Skin epidermis (tissue), 12 donors: ENCODE data around the gene YES1.
"Not testable (repeated sequence)": the region's sequence is repeated elsewhere in the genome, so short reads cannot be mapped to it uniquely, and the experiment has no call there.

Experiments
- H3K27ac ChIP-seq, 21 experiments: fragments of 200-600 bp; sonication (generic) in 11 of 21; one replicate each; pipeline ENCODE4 v1.5.0; 2020; ENCODE audit warnings: mild to moderate bottlenecking in 3 of 21, inconsistent platforms in 2 of 21, moderate library complexity in 2 of 21
- H3K4me3 ChIP-seq, 7 experiments: fragments of 200-600 bp; sonication (generic) in 2 of 7; one replicate each; pipeline ENCODE4 v1.5.0; 2020; ENCODE audit warnings: inconsistent platforms in 2 of 7, mild to moderate bottlenecking in 2 of 7, moderate library complexity in 1 of 7

Gene YES1

GRCh38 chr18:744832-745597, 67.0 kb downstream of the YES1 start:
- Histone ChIP-seq H3K4me3 (no peak overlapping the region), H3K27ac (no peak overlapping the region)

- Histone ChIP-seq H3K4me3 (no peak overlapping the region), H3K27ac (no peak overlapping the region)
Measured at GRCh38 chr18:741931-742512, 70.0 kb downstream of the YES1 start.

- no peak overlapping the region for H3K27ac ChIP-seq
- H3K4me3 ChIP-seq = no peak overlapping the region
Measured at GRCh38 chr18:732371-732770, 79.7 kb downstream of the YES1 start.

- H3K27ac ChIP-seq = no peak overlapping the region
- H3K4me3 ChIP-seq = no peak overlapping the region
Measured at GRCh38 chr18:731185-731584, 80.9 kb downstream of the YES1 start.

- no peak overlapping the region for H3K27ac ChIP-seq
- no peak overlapping the region for H3K4me3 ChIP-seq
Measured at GRCh38 chr18:730692-731091, 81.3 kb downstream of the YES1 start.

GRCh38 chr18:730120-730519, 81.9 kb downstream of the YES1 start:
- H3K4me3 ChIP-seq, H3K27ac ChIP-seq: not testable (repeated sequence)

- Histone ChIP-seq H3K27ac (no peak overlapping the region), H3K4me3 (no peak overlapping the region)
Measured at GRCh38 chr18:725646-726045, 86.4 kb downstream of the YES1 start.

- H3K27ac ChIP-seq = no peak overlapping the region
- H3K4me3 ChIP-seq = no peak overlapping the region
Measured at GRCh38 chr18:723541-724080, 88.4 kb downstream of the YES1 start.

- H3K27ac ChIP-seq = no peak overlapping the region
- H3K4me3 ChIP-seq = no peak overlapping the region
Measured at GRCh38 chr18:717003-717402, 95.0 kb downstream of the YES1 start.

- no peak overlapping the region for H3K27ac ChIP-seq
- no peak overlapping the region for H3K4me3 ChIP-seq
Measured at GRCh38 chr18:715626-716025, 96.4 kb downstream of the YES1 start.

- peak overlapping the region in 19 of 21 experiments; percentile 66 to 90 (median 82) for H3K27ac ChIP-seq
- H3K4me3 ChIP-seq = peak overlapping the region; percentile 56 to 77 (median 69)
Measured at GRCh38 chr18:713135-713490, 98.9 kb downstream of the YES1 start.

- Histone ChIP-seq H3K27ac (peak within 1 kb of the TSS; percentile 31 to 90 (median 82)), H3K4me3 (peak within 1 kb of the TSS; percentile 56 to 77 (median 69))
Measured at GRCh38 chr18:712401-713134, 99.5 kb downstream of the YES1 start, which contains the start of gene ENOSF1. Gene ENOSF1 (minus strand): TSS chr18:712630. CDS start chr18:712587, 43 bp downstream.

GRCh38 chr18:711657-712400, 100.2 kb downstream of the YES1 start:
- Histone ChIP-seq H3K27ac (peak overlapping the region; percentile 31 to 90 (median 82)), H3K4me3 (peak overlapping the region; percentile 56 to 77 (median 69))

GRCh38 chr18:711310-711656, 100.8 kb downstream of the YES1 start:
- H3K27ac ChIP-seq = peak overlapping the region in 18 of 21 experiments; percentile 71 to 90 (median 82)
- peak overlapping the region; percentile 56 to 77 (median 69) for H3K4me3 ChIP-seq

GRCh38 chr18:710418-711300, 101.4 kb downstream of the YES1 start:
- Histone ChIP-seq H3K27ac (peak overlapping the region in 10 of 21 experiments; percentile 71 to 90 (median 86)), H3K4me3 (peak overlapping the region in 3 of 7 experiments; percentile 60 to 77 (median 65))

GRCh38 chr18:709771-710170, 102.3 kb downstream of the YES1 start:
- H3K27ac ChIP-seq = peak overlapping the region in 1 of 21 experiments; percentile 3
- H3K4me3 ChIP-seq = no peak overlapping the region

- no peak overlapping the region for H3K27ac ChIP-seq
- no peak overlapping the region for H3K4me3 ChIP-seq
Measured at GRCh38 chr18:708096-708495, 103.9 kb downstream of the YES1 start.

- H3K27ac ChIP-seq = no peak overlapping the region
- no peak overlapping the region for H3K4me3 ChIP-seq
Measured at GRCh38 chr18:706405-706804, 105.6 kb downstream of the YES1 start.
